ENCODE data around the gene MAPKAPK3. TPM values are rescaled to one million over a fixed set of nuclear protein-coding genes. Genes with fewer than 3 reads are reported as not detected.

The MAPKAPK3 gene
- total RNA-seq, 1 donor from 2014 or later, result 38.1 TPM

DNA sequence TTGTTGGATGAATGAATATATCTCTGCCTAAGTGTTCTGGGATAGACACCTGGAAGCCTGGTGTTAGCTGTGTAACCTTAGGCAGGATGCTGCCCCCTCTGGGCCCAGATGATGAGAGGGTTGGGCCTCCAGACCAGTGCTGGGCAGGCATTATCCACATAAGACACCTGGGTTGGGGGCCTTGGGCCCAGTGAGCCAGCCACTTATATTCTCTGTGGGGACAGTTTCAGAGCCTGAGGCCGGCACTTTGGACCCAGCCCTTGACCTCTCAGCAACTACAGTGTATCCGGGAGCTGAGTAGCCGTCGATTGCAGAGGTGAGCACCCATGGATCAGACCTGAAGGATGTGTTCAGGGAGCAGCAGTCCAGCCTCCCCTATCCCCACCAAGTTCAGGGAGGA is 45.5 kb upstream of the MAPKAPK3 start:
- Histone ChIP-seq H3K4me3 (no peak overlapping the region), H3K4me1 (peaks cover 55% of the 10 kb centered on the region), H3K27ac (no peak overlapping the region), H3K27me3 (no peaks in the 10 kb centered on the region), H3K36me3 (peaks cover 0 to 2% of the 10 kb centered on the region in 2 donors), H3K9me3 (no peaks in the 10 kb centered on the region)
- TF ChIP-seq POLR2AphosphoS5 (IDR thresholded peaks at IDR 0.05; ENCODE audit: insufficient read depth in 1 of 2, low read depth in 1 of 2) (no peak), POLR2A (IDR thresholded peaks at IDR 0.05) (no peak)
- TF ChIP-seq, protein P1, sequence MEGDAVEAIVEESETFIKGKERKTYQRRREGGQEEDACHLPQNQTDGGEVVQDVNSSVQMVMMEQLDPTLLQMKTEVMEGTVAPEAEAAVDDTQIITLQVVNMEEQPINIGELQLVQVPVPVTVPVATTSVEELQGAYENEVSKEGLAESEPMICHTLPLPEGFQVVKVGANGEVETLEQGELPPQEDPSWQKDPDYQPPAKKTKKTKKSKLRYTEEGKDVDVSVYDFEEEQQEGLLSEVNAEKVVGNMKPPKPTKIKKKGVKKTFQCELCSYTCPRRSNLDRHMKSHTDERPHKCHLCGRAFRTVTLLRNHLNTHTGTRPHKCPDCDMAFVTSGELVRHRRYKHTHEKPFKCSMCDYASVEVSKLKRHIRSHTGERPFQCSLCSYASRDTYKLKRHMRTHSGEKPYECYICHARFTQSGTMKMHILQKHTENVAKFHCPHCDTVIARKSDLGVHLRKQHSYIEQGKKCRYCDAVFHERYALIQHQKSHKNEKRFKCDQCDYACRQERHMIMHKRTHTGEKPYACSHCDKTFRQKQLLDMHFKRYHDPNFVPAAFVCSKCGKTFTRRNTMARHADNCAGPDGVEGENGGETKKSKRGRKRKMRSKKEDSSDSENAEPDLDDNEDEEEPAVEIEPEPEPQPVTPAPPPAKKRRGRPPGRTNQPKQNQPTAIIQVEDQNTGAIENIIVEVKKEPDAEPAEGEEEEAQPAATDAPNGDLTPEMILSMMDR (IDR thresholded peaks at IDR 0.05), result no peak
- intact Hi-C loops (cut with DNase I), result loop anchor here (1.0 kb wide), 1 partner anchor 41 kb away; no protein-coding TSS in a partner anchor
- DNase-seq (ENCODE audit: extremely low spot score in 2 of 2), result no peak

DNA sequence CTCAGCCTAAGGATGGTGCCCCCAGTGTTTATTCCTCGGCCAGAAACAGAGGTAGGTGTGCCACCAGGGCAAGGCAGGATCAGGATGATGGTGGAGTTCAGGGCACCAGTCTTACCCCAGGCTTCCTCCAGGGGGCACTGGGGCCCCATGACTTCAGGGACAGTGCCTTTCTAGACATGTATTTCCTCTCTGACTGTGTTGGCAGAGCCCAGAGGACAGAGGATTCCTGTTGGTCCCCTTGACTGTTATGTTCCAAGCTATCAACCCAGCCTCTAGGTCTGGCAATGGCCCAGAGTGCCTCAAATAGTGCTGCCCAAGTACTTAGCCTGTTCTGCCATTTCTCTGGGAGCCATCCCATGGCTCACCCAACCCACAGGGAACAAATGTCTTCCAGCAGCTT is 44.8 kb upstream of the MAPKAPK3 start:
- H3K4me1 ChIP-seq, result peaks cover 48% of the 10 kb centered on the region
- no peak for DNase-seq (ENCODE audit: extremely low spot score in 2 of 2)
- H3K27ac ChIP-seq, result no peak overlapping the region
- no peaks in the 10 kb centered on the region for H3K9me3 ChIP-seq
- no peak for TF ChIP-seq POLR2A (IDR thresholded peaks at IDR 0.05)
- TF ChIP-seq, protein P1 (IDR thresholded peaks at IDR 0.05), result peak; percentile 91 to 94 (median 94)
- TF ChIP-seq POLR2AphosphoS5 (IDR thresholded peaks at IDR 0.05; ENCODE audit: insufficient read depth in 1 of 2, low read depth in 1 of 2), result peak in 1 of 2 donors; percentile 51
- H3K27me3 ChIP-seq, result no peaks in the 10 kb centered on the region
- intact Hi-C loops (cut with DNase I), result no loop called here
- no peak overlapping the region for H3K4me3 ChIP-seq
- peaks cover 0 to 8% of the 10 kb centered on the region in 2 donors for H3K36me3 ChIP-seq

DNA sequence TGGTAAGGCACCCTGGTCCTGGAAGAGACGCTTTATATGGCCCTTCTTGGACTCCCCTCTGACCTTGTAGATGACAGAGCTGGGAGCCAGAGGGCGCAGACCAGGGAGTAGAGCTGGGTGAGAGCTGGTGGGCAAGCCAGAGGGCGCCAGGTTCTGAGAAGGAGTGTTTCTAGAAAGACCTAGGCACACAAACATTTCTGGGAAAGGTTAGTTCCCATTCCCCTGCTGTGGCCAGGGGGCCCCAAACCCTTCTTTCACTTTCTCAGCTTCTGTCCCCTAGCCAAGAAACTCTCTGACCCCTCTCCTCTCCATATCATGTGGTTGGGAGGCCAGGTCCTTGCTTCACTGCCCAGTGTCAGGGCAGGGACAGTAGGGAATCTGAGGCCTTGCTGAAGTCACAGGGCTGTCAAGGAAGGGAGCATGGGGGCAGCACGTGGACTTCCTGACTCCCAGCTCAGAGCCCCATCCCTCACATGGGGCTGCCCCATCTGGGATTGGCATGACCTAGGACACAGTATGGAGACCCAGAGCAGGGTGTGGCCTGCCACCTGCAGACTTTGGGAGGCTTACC is 44.1 kb upstream of the MAPKAPK3 start:
- Histone ChIP-seq H3K27ac (no peak overlapping the region), H3K36me3 (peaks cover 0 to 8% of the 10 kb centered on the region in 2 donors), H3K4me3 (no peak overlapping the region), H3K27me3 (no peaks in the 10 kb centered on the region), H3K4me1 (peaks cover 43% of the 10 kb centered on the region), H3K9me3 (no peaks in the 10 kb centered on the region)
- TF ChIP-seq, protein P1 (IDR thresholded peaks at IDR 0.05), result no peak
- TF ChIP-seq POLR2AphosphoS5 (IDR thresholded peaks at IDR 0.05; ENCODE audit: insufficient read depth in 1 of 2, low read depth in 1 of 2) (no peak), POLR2A (IDR thresholded peaks at IDR 0.05) (no peak)
- intact Hi-C loops (cut with DNase I), result no loop called here
- DNase-seq (ENCODE audit: extremely low spot score in 2 of 2), result no peak

DNA sequence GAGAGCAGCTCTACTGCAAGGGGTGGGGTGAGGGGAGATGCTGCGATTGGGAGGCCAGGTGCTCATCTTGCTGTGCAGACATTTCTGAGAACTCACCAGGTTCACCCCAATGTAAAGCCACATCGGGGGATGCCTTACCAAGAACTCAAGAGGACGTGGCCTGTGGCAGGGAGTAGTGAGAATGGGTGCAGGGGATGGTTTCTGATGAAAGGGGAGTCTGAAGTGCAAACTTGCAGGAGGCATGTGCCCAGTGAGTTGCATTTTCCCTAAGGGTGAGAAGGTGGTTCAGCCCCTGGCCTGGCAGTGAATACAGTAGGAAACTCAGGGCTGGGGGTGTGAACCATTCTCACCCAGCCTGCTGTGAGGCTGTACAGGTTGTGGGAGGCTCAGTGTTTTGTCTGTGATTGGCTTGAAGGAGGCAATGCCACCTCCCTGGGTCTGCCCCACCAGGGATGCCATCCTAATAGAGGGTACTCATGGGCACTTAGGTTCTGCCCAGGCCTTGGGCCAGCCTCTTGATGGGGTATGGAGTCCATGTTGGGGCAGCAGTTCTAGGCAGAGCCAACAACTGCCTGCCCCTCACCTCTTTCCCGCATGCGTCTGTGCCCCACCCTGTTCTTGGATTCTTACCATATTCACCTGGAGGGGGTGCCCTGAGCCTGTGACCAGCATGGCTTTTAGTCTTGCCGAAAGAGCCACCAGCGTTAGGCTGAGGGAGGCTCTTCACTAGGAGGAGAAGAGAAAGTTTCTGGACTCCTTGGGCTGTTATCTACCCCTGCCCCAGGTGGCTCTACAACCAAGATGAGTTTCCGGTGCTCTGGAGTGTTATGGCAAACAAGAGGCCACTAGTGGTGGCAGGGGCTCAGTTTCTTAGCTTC is 43.1 kb upstream of the MAPKAPK3 start:
- no peak for DNase-seq (ENCODE audit: extremely low spot score in 2 of 2)
- TF ChIP-seq POLR2A (IDR thresholded peaks at IDR 0.05), result no peak
- TF ChIP-seq POLR2AphosphoS5 (IDR thresholded peaks at IDR 0.05; ENCODE audit: insufficient read depth in 1 of 2, low read depth in 1 of 2), result no peak
- TF ChIP-seq, protein P1 (IDR thresholded peaks at IDR 0.05), result no peak
- intact Hi-C loops (cut with DNase I), result no loop called here
- no peak overlapping the region for H3K27ac ChIP-seq
- no peaks in the 10 kb centered on the region for H3K9me3 ChIP-seq
- H3K36me3 ChIP-seq, result peaks cover 0 to 8% of the 10 kb centered on the region in 2 donors
- H3K4me1 ChIP-seq, result peaks cover 33% of the 10 kb centered on the region
- H3K4me3 ChIP-seq, result no peak overlapping the region
- no peaks in the 10 kb centered on the region for H3K27me3 ChIP-seq

DNA sequence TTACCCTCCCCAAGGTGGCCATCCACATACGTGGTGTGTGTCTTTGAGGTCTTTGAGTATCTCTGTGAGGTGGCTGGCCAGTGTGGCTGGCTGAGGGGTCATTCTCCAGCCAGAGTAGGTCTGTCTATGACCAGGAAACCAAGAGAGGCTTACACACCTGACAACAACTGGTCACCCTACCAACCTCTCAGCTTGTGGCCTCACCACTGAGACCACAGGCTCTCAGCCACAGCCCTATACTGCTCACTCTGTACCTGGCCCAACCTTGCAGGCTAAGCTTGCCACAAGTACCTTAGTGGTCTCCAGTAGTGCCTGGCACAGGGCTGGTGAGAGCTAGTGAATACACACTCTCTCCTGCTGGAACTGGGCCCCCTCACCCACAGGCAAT is 42.5 kb upstream of the MAPKAPK3 start:
- Histone ChIP-seq H3K4me1 (peaks cover 33% of the 10 kb centered on the region), H3K27ac (no peak overlapping the region), H3K36me3 (peaks cover 0 to 12% of the 10 kb centered on the region in 2 donors), H3K9me3 (no peaks in the 10 kb centered on the region), H3K4me3 (no peak overlapping the region), H3K27me3 (no peaks in the 10 kb centered on the region)
- DNase-seq (ENCODE audit: extremely low spot score in 2 of 2), result no peak
- TF ChIP-seq, protein P1 (IDR thresholded peaks at IDR 0.05), result no peak
- TF ChIP-seq POLR2A (IDR thresholded peaks at IDR 0.05), result no peak
- TF ChIP-seq POLR2AphosphoS5 (IDR thresholded peaks at IDR 0.05; ENCODE audit: insufficient read depth in 1 of 2, low read depth in 1 of 2), result no peak
- intact Hi-C loops (cut with DNase I), result no loop called here

Data from vagina (tissue), 2 donors.